NCI-H345 (cell line): ENCODE measurements around the gene RXRA.

Source experiments
- DNase-seq: peaks from one replicate; lab custom pipeline; 2025; lab: John Stamatoyannopoulos, UW

RXRA gene

GRCh38 chr9:134325813-134326723, at the start of gene RXRA:
TSS of gene RXRA (plus strand) at chr9:134326455. CDS start at chr9:134326632, 177 bp downstream.
- DNase-seq, result peak; percentile 71

DNA sequence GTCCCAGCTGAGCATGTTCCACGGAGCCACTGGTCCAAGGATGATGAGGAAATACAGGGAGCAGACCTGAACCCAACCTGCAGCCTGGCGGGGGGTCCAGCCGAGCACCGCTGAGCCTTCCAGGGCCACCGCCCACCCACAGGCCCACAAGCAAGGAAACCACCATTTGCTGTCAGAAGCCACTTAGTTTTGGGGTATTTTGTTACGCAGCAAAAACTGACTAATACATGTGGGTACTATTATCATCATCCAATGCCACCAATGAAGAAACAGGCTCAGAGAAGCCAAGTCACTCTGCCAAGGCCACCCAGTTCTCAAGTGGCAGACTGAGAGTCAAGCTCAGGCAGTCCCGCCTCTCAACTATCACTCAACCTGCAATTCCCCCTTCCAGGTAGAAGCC, 48.0 kb upstream of the RXRA start:
- DNase-seq, result no peak

GRCh38 chr9:134278974-134279640, 47.1 kb upstream of the RXRA start:
- no peak for DNase-seq

- no peak for DNase-seq
Observed at GRCh38 chr9:134282138-134282650, 44.1 kb upstream of the RXRA start.

DNA sequence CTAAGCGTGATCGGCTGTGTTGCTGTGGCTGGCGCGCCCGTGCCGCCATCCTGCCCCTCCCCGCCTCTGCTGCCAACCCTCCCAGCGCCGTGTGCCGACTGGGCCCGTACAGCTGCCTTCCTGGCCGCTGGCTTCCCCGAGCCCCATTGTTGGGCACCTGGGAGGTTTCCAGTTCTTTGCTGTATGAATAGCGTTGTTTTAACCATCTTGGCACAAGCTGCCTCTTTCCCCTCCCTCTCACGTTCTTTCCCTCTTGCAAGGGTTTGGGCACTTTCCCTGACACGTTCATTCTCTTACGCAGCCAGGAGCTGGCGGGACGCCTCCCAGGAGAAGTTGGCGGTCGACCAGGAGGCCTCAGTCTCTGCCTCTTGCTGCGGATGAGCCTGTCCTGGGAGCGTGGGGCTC, 43.1 kb upstream of the RXRA start:
- DNase-seq, result peak; percentile 51

GRCh38 chr9:134283692-134284265, 42.5 kb upstream of the RXRA start:
- no peak for DNase-seq

DNA sequence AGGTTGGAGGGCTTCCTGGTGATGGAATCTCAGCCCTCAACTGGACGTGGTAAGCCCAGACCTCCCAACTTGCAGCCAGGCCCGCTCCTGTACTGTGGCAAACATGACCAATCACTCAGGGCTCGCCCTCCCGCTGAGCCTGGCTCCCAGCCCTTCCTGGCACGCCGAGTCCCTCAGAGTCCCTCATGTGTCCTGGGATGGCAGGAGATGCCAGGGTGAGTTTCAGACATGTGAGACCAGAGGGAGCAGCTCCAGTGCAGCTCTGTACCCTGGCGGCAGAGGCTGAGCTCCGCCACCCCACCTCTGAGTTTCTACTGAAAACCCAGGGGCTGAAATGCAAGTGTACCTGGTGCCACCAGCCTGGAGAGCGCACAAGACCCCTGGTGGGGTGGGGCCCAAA, 42.0 kb upstream of the RXRA start:
- DNase-seq, result no peak

GRCh38 chr9:134284741-134285140, 41.5 kb upstream of the RXRA start:
- no peak for DNase-seq

DNA sequence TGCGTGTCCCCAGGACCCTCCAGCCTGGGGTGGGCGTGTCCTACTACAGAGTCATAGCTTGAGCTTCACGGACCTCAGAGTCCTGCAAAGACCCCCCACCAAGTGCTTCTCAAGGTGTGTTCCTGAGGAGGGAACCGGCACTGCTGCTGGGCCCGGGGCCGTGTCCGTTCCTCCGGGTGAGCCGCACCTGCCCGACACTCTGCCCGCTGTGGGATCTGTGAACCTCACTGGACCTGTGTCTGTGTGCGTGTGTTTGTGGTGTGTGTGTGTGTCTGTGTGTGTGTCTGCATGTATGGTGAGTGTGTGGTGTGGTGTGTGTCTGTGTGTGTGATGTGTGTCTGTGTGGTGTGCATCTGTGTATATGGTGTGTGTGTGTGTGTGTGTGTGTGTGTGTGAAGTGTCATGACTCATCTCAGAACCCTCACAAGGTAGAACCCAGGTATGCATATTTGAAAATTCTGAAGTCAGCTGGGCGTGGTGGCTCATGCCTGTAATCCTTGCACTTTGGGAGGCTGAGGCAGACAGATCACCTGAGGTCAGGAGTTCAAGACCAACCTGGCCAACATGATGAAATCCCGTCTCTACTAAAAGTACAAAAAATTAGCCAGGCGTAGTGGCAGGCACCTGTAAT, 40.9 kb upstream of the RXRA start:
- DNase-seq, result no peak

- no peak for DNase-seq
Observed at GRCh38 chr9:134286471-134287245, 39.6 kb upstream of the RXRA start.

DNA sequence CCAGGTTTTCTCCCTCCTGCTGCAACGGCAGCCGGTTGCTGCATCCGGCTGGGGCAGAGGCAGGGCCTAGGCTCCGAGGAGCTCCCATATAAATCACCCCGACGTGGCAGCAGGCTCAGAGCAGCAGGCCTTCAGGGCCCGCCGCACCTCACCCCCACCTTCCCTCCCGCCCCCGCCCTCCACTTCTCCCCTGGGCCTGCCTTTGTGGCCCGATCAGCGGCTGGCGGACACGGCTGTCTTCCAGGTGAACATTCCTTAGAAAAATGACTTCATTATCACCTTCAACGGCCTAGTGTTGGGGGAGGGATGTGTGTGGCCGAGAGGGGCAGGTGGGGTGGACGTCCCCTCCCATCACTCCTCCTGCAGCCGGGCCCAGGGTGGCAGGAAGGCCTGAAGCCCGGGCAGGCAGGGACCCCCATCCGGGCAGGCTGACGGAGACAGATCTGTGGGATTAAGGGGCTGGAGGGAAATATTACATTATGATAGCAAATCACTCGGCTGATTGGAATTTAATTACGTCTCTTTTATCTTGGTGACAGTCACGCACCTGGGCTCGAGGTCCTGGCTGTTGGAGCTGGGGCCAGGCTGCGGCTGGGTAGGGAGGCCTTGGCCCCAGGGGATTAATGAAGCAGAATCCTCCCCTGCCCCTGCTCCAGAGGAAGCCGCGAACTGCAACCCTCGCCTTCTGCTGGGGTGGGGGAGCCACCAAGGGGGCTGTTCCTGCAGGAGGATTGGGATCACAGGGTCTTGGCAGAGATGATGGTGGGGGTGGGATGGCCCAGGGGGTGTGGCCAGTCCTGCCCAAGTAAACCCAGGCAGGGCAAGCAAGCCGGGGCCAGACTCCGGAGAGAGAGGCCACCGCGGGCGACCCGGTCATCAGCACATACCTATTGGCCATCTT, 38.4 kb upstream of the RXRA start:
- no peak for DNase-seq

DNA sequence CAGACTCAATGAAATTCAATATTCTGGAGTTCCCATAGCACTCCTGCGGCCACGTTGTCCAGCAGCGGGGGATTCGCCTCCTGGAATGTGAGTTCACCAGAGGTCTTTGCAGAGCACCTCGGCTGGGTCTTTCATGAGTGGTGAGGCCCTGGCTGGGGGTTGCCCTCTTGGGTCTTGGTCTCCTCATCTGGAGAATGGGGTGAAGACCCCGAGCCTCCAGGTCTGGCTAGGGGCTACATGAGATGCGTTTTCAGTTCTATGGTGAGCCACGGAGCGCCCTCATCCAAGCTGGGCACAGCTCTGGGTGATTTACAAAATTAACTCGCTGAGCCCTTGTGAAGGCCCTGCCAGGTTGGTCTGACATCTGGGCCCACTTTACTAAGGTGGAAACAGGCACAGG, 37.5 kb upstream of the RXRA start:
- DNase-seq, result no peak

DNA sequence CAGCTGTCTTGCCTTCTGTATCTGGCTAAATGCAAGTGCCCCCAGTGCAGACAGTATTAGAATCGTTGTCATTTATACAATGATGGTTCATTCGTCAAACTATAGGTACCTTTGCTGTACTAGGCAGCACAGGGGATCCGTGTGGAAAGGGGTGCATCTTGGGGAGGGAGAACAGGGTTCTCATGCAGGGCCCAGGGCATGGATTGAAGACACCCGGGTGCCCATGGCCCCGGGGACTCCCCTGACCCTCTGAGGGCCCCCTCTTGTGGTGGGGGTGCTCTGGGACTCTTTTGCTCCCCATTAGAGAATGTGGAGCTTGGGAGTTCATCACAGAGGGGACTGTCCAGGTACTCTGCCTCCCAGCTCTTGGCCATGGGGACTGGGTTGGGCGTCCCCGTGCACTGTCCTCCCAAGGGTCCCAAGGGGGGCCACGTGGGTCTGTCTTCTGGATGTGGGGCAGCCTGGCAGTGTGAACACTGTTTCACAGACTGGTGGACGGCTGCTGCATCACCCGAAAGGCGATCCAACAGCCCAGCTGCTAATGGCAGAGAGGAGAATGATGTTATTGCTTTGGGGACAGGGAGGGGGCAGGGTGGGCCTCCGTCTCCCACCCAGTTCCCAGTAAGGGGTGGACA, 36.9 kb upstream of the RXRA start:
- no peak for DNase-seq

GRCh38 chr9:134290603-134291451, 35.4 kb upstream of the RXRA start:
- DNase-seq, result no peak

GRCh38 chr9:134291452-134291881, 34.8 kb upstream of the RXRA start:
- DNase-seq, result no peak

DNA sequence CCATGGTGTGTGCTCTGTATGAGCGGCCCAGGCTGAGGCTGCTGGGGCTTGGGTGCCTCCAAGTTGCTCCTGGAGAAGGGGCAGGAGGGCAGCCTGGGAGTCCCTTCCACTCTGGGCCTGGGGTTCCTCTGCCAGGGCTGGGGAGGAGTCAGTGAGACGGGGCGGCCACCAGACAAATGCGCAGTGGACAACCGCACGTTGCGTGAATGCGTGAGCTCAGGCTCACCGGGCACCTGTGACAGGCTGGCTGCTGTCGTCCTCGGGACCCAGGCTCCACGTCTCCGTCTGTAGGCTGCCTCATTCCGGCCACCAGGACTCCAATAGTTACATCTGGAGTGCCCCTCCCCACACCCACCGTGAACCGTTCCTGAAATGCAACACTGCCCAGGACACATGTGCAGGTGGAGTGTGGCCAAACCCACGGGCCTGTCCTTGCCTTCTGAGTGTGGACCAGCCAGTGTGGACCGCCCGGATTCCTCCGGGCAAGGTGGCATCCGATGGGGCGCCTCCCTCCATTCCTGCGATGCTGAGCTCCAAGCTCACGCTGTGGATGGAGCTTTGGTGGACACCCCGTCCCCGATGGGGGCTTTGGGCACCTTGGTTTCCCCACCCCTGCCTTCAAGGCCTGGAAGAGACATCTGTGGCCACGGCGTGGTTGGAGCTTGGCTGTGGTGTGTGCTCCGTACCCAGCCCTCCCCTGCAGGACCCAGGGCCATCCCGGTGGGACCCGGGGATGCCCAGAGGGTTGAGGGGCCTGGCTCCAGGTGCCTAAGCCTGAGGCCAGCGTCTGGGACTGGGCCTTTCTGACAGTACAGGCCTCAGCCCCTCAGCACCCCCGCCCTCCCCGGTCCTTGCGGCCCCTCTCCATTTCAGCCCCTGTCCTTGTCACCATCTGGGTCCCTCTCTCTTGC, 34.0 kb upstream of the RXRA start:
- no peak for DNase-seq

DNA sequence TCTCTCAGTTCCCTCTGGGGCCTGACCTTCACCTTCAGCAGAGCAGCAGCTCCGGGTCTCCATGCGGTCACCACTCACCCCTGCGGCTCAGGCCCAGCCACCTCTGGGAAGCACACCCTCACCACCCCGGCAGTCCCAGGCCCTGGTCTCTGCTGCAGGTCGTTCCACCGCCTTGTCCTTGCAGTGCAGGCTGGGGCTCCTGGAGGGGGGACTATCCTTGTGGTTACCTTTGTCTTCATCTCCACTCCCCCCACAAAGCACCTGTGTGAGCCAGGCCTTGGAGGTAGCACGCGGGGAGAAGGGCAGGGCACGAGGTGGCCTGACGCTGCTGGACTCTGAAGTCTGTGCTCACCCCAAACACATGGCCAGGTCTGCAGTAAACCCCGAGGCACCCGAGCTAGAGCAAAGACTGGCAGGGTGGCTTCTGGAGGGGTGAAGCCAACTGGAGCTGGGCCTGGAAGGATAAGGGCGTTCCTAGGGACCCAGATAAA, 33.2 kb upstream of the RXRA start:
- no peak for DNase-seq
